ENCODE measurements around the gene UBE2QL1. TPM values are rescaled to one million over a fixed set of nuclear protein-coding genes. Genes with fewer than 3 reads are reported as not detected.

The UBE2QL1 gene
- 0.70 TPM for polyA plus RNA-seq (ENCODE audit: insufficient read length)
- long read RNA-seq, donor 1, full-length matches to known transcripts, result 5 of 5 reads
- long read RNA-seq, donor 1, partial matches to known transcripts, result 0 of 5 reads
- long read RNA-seq, donor 1, other reads (novel, unspliced or antisense), result 0 of 5 reads
- long read RNA-seq, donor 2, result 0 reads
- long read RNA-seq, donor 3, result 0 reads
- long read RNA-seq, donor 4, result 0 reads
- long read RNA-seq, donor 5, result 0 reads
- long read RNA-seq, donor 6, full-length matches to known transcripts, result 1 of 1 reads
- long read RNA-seq, donor 6, partial matches to known transcripts, result 0 of 1 reads
- long read RNA-seq, donor 6, other reads (novel, unspliced or antisense), result 0 of 1 reads
- long read RNA-seq, donor 7, full-length matches to known transcripts, result 1 of 1 reads
- long read RNA-seq, donor 7, partial matches to known transcripts, result 0 of 1 reads
- long read RNA-seq, donor 7, other reads (novel, unspliced or antisense), result 0 of 1 reads
- long read RNA-seq, donor 8, full-length matches to known transcripts, result 1 of 1 reads
- long read RNA-seq, donor 8, partial matches to known transcripts, result 0 of 1 reads
- long read RNA-seq, donor 8, other reads (novel, unspliced or antisense), result 0 of 1 reads

- DNase-seq, result peak; percentile 14
These were observed at the start of gene UBE2QL1 for GRCh38 chr5:6448622-6449464. TSS of gene UBE2QL1 (plus strand) at chr5:6448859. CDS start at chr5:6448894, 35 bp downstream.

GRCh38 chr5:6399980-6400910 is 48.4 kb upstream of the UBE2QL1 start:
- no peak for DNase-seq

DNA sequence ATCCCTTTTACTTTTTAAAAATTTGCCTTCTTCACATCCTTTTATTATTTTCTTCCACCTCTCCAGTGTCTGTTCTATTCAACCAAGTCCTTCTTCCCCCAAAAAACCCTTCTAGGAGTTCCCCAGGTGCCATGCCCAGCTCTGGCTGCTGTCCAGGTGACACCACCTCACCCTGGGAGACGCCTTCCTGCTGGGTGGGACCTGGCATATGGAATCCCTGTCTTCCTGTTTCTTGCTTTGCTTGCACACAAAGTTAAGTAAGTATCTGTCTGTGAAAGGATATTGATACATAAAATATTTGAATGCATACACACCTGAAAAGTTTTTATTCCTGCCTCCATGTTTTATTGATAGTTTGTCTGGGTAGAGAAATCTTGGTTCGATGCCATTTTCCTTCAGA is 47.2 kb upstream of the UBE2QL1 start:
- DNase-seq, result no peak

DNA sequence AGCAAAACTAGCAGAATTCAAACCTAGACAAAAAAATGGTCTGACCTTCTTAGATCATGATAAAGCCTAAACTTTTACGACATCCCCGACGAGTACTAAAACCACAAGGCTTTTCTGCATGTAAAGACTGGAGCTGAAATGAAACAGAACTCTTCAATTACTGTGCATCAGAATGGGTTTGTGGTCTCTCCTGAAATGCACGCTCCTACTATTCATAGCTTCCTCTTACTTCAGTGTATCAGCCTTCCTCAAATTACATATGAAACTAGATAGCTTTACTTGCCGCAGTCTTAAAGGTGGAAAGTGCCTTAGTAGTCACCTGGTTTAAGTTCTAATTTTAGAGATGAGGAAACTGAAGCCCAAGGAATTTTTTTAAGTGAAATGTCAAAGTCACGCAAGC is 45.7 kb upstream of the UBE2QL1 start:
- no peak for DNase-seq

DNA sequence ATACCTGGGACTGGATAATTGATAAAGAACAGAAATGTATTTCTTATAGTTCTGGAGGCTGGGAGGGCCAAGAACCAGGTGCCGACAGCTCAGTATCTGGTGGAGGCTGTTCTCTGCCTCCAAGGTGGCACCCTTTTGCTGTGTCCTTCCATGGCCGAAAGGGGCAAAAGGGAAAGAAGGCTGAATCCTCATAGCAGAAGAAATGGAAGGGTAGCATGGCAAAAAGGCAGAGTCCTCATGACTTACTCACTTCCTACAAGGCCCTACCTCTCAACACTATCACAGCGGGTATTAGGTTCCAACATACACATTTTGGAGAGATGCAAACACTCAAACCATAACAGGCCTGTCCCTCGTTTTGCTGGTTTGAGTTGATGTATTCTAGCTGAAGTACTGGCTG is 45.2 kb upstream of the UBE2QL1 start:
- DNase-seq, result no peak

DNA sequence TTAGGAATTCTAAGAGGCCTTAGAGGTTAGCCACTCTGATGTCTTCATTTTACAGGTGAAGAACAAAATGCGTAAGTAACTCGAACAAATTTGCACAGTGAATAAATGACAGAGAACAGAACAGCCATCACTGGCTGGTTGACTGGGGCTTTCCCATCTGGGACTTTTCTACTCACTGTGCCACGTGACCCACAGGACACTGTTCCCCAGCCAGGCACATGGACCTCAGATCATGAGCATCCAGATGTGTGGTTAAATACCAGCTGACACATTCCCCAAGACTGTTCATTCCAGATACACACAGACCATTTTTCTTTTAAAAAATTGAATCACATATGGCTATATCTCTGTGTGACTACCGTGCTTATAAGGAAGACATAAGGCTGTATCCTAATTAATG is 44.5 kb upstream of the UBE2QL1 start:
- no peak for DNase-seq

DNA sequence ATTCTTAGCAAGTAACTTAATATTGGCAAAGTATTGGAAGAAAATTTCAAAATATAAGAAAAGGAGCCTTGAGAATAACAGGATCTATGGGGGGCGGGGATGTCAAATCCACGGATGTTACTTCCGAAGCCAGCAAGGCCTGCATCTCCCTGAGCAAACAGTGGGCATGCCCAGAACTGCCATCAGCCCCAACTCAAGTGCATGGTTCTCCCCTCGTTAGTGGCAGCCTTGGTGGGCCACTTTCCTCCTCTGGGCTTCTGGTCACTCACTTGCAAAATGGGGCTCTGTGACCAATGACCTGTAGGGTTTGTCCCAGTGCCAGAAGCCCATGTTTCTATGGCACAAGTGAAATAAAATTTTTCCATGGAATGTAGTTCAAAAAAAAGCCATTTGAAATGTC is 43.1 kb upstream of the UBE2QL1 start:
- DNase-seq, result no peak

GRCh38 chr5:6407558-6408259 is 41.0 kb upstream of the UBE2QL1 start:
- DNase-seq, result no peak

DNA sequence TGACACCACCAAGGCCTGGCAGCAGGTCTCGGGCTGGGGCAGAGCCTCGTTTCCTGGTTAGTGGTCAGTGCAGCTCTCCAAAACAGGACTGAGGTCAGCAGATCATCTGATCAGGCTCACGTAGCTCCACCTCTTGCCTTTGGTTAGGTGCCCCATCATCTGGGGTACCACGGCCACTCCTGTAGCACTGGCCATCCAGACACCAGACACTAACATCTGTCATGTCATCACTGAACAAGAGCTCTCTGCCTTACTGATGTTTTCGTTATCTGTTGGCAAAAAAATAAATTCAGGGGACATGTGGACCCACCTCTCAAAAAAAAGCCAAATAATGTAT is 40.4 kb upstream of the UBE2QL1 start:
- DNase-seq, result no peak

GRCh38 chr5:6408627-6409446 is 39.8 kb upstream of the UBE2QL1 start:
- no peak for DNase-seq

- no peak for DNase-seq
These were observed 38.2 kb upstream of the UBE2QL1 start for GRCh38 chr5:6410421-6410820.

GRCh38 chr5:6411141-6411540 is 37.5 kb upstream of the UBE2QL1 start:
- DNase-seq, result no peak

DNA sequence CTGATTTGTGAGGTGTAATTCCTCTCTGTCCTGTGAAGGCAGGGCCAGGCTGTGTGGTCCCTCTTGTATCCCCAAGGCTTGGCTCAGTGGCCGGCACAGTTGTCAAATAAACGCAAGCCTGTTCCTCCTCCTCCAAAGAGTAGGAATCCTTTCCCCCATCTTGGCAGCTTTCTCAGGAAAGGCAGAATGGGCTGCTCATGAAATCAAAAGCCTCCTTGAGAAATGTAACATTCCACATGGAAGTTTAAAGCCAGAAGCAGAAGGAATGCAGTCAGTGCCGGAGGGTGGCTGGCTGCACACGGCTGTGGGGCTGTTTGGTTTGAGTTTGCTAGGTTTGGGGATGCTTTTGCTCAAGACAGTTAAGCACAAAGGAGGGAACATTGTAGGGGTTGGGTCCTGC is 35.8 kb upstream of the UBE2QL1 start:
- DNase-seq, result no peak

DNA sequence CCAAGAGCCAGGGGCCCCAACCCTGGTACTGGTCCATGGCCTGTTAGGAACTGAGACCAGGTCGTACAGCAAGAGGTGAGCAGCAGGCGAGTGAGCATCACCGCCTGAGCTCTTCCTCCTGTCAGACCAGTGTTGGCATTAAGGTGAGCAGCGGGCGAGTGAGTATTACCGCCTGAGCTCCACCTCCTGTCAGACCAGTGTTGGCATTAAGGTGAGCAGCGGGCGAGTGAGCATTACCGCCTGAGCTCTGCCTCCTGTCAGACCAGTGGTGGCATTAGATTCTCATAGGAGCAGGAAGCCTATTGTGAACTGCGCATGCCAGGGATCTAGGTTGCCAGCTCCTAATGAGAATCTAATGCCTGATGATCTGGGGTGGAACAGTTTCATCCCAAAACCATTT is 31.0 kb upstream of the UBE2QL1 start:
- DNase-seq, result no peak

- DNase-seq, result no peak
These were observed 29.9 kb upstream of the UBE2QL1 start for GRCh38 chr5:6418679-6419276.

GRCh38 chr5:6419340-6419852 is 29.3 kb upstream of the UBE2QL1 start:
- peak; percentile 18 for DNase-seq

DNA sequence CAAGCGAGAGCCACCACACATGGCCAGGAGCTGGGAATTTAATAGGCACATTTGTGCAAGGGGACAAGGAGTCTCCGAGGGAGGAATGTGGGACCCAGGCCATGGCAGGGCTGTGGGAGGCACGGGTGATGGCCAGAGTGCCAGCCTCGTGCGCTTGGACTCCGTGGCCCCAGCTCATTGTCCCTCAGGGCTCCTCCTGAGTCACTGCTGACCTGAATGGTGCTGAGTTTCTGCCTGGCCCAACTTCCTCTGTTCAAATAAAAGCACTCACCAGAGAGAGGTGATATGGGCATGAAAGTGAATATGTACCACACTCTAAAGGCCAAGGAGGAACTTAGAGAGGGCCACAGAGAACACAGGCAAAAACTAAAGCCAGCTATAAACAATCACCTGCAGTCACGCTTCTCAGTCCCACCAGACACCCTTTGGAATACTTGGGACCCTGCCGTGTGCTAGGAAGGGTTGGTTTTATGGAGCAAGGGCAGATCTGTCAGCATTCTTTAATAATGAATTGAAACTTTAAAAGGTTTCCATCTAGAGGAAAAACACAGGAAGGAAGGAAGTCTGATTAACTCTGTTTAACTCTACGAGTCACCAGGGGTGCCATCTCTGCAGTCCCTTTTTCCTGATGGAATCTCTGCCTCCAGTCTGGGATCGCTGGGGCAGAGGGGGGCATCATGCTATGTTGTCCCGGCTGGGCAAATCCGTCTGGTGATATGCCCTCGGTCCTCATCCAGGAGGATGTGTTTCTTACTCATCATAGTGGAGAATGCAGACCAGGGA is 25.1 kb upstream of the UBE2QL1 start:
- DNase-seq, result no peak

GRCh38 chr5:6424110-6424659 is 24.5 kb upstream of the UBE2QL1 start:
- no peak for DNase-seq
